NCI-H2081 (cell line): Measurements from ENCODE around the gene ZNF800.
"Not testable (repeated sequence)": the region's sequence is repeated elsewhere in the genome, so short reads cannot be mapped to it uniquely, and the experiment has no call there.

Experiments
- DNase-seq, 2 experiments: peaks; one replicate each; lab custom pipeline; 2025; lab: John Stamatoyannopoulos, UW

Gene ZNF800, protein sequence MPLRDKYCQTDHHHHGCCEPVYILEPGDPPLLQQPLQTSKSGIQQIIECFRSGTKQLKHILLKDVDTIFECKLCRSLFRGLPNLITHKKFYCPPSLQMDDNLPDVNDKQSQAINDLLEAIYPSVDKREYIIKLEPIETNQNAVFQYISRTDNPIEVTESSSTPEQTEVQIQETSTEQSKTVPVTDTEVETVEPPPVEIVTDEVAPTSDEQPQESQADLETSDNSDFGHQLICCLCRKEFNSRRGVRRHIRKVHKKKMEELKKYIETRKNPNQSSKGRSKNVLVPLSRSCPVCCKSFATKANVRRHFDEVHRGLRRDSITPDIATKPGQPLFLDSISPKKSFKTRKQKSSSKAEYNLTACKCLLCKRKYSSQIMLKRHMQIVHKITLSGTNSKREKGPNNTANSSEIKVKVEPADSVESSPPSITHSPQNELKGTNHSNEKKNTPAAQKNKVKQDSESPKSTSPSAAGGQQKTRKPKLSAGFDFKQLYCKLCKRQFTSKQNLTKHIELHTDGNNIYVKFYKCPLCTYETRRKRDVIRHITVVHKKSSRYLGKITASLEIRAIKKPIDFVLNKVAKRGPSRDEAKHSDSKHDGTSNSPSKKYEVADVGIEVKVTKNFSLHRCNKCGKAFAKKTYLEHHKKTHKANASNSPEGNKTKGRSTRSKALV

DNA sequence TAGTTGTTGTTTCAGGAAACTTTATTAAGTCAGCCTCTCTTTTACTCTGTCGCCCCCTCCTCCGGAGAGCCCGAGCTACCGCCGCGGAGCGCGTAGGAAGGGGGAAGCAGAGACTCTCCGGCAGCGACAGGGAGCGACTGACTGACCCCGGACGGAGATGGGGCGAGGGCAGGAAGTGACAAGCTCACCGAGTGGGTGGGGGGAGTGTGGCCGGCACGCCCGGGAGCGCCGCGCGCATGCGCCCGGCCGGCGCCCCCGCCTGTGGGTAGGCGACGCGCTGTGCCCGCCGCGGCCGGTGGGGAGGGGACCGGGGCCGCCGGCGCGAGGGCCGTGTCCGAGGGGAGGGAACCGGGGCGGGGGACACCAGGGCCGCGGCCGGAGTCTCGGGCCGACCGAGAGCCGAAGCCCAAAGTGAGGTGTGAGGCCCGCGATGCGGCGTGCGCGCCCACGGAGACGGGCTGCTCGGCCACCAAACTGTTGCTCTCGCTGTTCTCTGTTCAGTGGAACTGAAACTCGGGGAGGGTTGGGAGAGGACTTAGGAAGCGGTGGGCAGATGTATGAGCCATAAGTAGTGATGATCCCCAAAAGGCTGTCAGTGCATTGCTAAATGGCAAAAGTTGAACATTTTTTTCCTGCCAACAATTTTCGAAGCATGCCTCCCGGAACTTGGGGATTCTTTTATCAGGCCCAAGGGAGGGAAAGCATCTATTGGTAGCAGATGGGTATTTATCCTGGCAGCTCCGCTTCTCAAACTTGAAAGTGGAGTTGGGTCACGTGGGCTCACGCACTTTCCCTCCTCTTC is at the start of gene ZNF800:
TSS of gene ZNF800 (minus strand) at position 143 of the 802 bp plus-strand sequence. CDS start 1,151 bp downstream, outside the sequence.
- DNase-seq: peak; percentile 86 to 91

DNA sequence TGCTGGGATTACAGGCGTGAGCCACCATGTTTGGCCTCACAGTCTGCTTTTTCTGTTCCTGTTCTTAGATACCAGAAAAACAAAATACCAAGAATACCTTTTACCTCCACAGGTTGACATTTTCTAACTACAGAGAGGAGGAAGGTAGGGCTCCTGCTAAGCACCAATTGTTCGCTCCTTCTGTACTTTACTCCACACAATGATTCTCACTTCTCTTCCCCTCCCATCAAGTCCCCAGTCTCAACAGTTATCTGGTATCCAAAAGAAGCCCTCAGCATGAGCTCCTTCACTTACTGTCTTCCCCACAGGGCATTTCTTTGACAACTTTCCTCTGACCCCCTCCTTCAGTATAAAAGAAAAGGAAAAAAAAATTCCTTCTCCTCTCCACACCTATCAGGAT is 47.7 kb upstream of the ZNF800 start:
- DNase-seq: no peak

DNA sequence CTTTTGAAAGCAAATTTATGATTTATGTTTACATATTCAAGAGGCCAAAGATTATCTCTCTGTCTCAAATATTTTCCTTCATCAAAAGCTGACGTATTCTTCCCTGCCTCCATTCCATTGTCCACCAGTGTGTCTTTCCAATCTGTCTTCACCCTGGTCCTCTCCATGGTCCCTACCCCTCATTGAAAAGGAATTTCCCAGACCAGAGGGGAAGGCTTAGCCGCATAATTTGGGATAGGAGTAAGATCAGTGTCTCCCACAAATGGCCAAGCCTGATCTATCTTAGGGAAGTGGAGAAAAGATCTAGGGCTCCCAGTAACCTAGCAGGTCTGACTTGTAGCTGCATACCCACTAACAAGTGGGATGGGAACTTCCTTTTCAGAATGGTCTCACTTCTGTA is 46.3 kb upstream of the ZNF800 start:
- DNase-seq: no peak

DNA sequence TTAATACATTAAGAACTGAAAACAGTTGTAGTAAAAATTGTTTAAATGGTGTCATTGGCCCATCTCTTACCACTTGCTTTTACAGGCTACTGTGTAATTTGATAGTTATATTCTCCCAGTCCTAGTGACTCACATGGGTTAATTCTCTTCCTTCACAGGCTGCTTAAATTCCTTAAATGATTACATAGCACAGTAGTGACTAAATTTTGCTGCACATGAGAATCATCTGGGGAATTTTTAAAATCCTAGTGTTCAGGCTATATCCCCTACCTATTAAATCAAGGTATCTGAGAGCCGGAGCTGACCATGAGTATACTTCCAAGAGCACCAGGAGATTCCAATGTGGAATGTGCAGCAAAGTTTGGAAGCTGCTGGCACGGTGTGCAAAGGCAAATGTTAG is 45.3 kb upstream of the ZNF800 start:
- DNase-seq: no peak

DNA sequence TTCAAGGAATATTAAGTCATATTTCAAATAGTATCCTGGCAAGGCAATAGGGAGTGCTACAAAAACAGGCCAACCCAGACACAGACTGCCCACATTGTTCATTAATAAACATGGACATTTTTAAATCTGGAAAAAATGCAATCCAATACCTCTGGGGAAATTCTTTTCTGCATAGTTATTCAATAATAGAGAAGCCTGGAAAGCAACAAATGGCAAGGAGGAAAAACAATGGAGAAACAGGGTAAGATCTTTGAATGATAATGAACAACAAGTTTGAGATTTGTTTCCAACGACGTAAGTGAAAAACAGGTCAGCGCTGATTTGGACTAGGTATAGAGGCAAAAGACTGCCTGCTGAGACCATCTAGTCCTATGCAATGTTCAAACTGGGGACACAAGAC is 44.7 kb upstream of the ZNF800 start:
- DNase-seq: no peak

DNA sequence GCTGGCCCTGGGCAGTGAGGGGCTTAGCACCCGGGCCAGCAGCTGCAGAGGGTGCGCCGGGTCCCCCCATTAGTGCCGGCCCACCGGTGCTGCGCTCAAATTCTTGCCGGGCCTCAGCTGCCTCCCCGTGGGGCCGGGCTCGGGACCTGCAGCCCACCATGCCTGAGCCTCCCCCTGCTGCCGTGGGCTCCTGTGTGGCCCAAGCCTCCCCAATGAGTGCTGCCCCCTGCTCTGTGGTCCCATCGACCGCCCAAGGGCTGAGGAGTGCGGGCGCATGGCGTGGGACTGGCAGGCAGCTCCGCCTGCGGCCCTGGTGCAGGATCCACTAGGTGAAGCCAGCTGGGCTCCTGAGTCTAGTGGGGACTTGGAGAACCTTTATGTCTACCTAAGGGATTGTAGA is 36.8 kb upstream of the ZNF800 start:
- DNase-seq: not testable (repeated sequence)

DNA sequence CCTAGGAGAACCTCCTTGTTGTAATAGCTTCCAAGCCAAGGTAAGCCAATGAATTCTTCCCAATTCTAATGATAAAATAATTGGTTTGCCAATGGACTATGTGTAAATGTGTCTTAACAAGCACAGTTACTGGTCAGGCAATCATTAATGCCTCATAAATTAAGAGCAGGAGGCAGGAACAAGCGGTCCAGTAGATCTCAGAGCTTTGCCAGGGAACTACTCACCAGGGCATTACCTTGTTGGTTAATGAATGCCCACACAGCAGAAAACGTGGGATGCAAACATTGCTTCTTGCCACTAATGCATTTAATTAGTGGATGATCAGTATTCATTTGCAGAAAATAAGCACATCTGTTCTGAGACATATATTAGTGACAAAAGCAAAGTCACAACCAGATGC is 26.7 kb upstream of the ZNF800 start:
- no peak for DNase-seq

DNA sequence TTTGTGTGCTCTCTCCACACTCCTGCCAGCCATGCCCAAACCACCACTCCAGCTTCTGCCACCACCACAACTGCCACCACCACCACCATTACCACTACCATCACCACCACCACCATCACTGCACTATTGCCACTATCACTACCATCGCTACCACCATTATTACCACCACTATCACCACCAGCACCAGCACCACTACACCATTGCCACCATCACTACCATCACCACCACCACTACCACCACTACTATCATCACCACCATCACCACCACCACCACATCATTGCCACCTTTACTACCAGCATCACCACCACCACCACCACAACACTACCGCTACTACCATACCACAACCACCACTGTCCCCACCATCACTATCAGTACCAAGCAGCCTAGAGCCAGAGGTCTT is 26.0 kb upstream of the ZNF800 start:
- DNase-seq: no peak

DNA sequence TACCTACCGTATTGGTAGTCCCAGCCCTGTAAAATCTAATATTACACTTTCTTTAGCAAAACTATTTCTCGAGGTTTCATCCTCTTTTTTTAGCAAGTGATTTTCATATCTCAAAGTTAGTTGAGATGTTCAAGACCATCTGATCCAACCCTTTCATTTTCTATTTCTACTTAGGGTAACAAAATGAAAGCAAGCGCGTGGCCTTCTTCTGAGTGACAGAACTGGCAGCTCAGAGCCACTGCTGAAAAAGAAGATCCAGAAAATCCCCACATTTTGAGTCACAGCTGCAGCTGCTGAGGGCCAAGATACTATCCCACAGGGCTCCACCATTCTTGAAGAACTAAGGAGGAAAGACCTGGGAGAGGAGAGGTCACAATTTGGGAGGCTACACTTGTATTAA is 24.8 kb upstream of the ZNF800 start:
- no peak for DNase-seq

DNA sequence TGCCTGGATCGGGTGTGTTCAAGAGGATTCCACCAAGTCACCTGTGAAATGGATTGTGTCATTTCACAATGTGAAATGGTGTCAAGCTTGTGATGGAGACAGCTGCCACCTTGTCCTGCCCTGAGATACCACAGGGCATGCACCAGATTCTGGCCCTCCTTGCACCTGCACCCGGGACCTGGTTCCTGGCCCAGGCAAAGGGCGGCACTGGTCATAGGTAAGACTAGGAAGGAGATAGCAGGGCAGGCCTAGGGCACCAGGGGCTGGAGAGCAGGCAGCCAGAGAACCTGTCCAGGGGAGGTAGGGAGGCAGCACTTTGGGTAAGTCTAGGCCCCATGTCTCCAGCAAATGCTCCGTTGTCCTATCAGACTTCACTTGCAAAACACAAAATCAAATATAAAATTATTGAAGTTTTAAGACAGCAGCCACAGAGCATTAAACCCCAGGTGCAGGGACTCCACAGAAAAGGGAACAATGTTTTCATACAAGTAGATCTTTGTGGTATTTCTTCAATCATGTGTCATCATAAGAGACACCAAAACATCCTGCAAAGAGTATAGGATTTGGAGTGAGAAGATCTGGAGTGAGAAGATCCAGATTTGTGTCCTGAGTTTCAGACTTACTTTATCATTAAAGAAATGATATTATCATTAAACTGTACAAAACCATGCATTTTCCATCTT is 22.7 kb upstream of the ZNF800 start:
- no peak for DNase-seq

DNA sequence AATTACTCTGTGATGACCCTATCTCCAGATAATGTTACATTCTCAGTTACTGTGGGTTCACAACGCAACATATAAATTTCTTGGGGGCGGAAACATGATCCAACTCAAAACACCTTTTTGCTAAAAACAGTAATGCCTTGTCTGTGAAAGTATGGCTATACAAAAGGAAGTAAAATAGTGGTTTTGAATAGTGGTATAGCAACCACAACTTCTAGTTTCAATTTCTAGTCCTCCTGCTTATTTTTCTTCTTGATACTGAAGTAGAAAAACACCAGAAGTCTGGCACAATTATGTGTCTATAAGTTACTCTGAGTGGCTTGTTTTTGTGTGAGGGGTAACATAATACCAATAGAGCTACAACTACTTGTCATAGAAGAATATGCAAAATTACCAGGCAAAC is 21.5 kb upstream of the ZNF800 start:
- DNase-seq: no peak

DNA sequence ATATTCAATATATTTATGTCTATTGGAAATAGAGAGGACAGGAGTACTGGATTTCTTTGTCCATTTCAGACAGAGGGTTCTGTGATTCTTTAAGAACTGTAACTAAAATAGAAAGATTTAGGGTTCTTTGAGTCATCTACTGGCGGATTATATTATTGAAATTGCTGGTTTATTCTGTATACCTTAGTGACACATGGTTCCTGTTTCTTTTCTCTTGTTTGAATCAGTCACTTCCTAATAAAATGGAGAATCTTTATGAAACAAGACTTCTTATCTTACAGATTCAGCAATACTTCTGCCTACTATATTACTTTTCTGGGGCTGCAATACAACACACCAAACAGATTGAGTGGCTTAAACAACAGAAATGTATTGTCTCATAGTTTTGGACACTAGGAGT is 20.8 kb upstream of the ZNF800 start:
- DNase-seq: no peak

DNA sequence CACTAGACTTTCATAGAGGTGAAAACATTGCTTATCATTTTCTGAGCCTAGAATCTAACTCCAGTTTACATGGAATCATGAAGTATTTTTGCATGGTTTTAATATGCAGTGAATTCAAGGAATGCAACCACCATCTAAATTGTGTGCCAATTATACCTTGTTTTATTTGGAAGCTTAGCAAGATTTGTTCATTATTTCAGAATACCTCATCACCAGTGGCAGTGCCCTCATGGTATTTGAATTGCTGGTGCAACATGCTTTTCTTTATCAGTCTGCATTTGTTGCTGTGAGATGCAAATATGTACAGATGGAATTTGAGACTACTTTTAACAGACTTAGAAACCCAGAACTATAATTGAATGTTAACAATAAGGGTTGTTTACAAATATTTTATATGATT is 18.7 kb upstream of the ZNF800 start:
- DNase-seq: no peak

DNA sequence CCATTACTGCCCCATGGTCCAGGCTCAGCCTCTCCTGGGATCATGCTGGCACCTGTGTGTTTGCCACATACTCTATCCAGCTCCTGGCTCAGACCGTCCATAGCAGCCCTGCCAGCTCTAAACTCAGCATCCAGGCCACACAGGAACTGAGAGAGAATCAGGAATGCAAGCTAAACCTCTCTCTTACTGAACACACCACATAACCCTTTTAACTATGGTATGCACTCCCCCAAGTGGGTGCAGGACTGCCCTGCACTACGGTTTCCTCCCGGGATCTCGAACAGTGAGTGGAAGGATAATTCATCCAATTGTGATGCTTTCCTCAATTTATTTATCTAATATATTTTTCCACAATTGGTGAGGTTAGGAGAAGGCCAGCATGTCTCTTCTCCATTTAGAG is 17.1 kb upstream of the ZNF800 start:
- no peak for DNase-seq

DNA sequence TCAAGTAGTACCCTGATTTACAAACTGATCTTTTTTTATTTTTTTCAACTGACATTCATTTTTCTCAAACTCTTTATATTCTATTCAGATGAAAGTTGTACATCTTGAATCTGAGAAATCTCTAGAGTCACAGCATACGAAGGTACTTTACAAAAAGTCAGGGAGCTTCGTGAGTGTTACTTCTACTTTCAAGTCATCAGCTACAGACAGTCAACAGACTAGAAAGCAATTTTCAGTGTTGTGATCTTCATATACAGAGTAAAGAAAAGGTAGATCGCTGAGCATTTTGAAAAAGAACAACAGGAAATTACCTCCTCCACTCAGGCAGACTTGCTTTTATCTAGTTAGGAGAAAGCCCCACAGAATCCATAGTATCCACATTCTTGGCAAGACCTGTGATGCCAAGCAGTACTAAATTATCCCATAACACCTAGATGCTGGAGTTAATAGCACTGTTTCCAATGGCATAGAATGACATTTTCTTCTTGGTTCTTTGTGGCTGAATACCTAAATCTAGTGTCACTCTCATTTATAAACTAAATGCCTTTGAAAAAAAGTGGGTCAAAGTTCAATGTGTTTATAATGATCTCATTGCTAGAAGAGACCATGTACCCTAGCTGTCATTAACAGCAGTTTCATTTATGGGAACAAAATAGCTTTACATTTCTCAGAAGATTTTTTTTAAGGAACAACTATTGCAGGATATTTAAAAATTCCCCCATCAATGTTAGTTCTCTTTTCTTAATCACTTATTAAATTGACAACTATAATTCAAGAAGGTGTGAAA is 12.0 kb upstream of the ZNF800 start:
- no peak for DNase-seq

DNA sequence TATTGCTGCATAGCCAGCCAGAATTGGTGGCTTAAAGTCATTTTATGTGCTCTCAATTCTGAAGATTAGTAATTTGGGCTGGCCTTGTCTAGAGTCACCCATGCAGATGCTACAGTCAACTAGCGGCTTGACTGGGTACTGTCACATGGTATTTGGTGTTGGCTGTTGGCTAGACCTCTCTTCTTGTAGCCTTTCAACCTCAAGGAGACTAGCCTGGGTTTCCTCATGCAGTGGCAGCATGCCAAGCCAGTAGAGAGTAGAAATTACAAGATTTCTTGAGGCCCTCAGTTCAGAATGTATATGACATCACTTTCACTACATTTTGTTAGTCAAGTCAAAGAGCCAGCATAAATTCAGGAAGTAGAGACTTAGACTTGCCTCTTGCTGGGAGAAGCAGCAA is 3.7 kb upstream of the ZNF800 start:
- DNase-seq: no peak

DNA sequence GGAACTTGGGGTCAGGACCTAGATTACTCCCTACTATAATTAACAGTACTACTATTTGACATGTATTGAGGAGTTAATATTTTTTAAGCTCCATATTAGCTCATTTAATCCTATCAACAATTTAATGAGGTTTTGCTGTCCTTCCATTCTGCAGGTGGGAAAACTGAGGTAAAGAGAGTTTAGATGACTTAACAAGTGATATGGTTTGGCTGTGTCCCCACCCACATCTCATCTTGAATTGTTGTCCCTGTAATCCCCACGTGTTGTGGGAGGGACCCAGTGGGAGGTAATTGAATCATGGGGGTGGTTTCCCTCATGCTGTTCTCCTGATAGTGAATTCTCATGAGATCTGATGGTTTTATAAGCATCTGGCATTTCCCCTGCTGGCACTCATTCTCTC is 2.6 kb upstream of the ZNF800 start:
- DNase-seq: not testable (repeated sequence)

DNA sequence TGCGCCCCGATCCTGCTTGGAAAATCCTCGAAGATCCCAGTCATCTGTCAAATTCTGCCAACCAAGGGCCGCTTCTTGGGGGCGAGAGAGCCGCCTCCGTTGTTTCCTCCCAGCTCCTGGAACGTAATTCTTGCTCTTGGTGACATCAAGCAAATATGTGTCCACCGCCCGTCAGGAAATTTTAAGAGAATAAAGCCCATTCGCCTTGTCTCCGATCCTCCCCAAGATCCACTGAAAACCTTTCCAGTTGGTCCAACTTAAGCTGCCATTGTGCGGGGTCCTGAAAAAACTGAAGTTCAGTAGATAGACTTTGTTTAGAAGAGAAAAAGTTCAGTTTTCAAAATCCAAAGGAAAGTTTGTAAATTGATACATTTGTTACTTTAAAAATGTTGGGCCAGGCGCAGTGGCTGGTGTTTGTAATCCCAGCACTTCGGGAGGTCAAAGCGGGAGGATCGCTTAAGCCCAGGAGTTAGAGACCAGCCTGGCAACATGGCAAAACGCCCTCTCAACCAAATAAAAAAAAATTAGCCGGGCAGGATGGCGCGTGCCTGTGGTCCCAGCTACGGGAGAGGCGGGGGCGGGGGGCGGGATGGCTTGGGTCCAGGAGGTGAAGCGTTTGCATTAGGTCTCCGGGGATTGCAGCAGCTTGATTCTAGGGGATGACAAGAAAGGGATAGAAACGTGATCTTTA is 1.0 kb upstream of the ZNF800 start:
- peak; percentile 26 to 40 for DNase-seq

DNA sequence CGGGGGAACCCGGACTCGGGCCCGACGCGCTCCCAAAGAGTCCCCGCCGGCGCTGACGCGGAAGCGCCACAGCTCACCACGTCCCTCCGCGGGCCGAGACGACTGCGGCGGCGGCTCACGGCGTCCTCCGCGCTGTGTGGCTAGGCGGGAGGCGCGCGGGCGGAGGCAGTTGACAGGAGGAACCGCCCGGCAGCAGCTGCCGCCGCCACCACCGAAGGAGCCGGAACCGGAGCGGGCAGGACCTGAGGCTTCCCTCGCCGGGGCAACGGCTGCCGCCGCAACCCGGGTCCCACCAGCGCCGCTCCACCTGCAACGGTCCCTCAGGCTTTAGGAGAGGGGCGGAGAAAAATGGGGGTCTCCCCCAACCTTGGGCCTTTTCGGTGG is 334 bp downstream of the ZNF800 start:
- DNase-seq: peak; percentile 60 to 74

DNA sequence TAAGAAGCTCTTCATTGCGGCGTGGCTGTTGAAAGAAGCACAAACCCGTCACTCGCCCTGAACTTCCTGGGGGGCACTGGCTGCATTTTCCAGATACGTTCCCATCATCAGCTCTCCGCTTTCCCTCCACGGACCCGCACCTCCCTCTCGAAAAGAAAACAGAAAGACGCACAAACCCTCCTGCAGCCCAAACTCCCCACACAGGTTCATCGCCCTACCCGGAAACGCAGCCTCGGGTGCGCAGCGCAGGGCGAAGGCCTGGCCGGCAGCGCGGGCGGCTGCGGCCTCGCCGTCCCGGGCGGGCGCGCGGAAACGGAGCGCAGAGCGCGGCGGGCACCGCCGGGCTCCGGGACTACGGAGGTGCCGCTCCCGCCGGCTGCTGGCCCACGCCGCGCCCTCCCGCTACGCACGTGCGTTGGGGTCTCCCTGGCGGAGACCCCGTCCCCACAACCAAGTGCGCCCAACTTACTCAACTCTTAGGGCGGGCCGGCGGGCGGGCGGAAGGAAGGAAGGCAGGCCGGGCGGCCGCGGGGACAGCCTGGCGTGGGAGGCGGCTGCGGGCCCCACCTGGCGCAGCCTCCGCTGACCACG is 822 bp downstream of the ZNF800 start:
- DNase-seq: peak; percentile 5 to 53
